PC-9 (cell line): ENCODE results near the gene EXD3.
"Not testable (repeated sequence)": the region's sequence is repeated elsewhere in the genome, so short reads cannot be mapped to it uniquely, and the experiment has no call there.

Source experiments
- CTCF ChIP-seq: fragments of 200-600 bp; sonication (generic); conservative IDR thresholded peaks from 2 replicates; pipeline ENCODE4 v1.6.1; 2017; ENCODE audit warnings: mixed run types, antibody characterized with exemption, mild to moderate bottlenecking, moderate library complexity
- EZH2 ChIP-seq: fragments of 200-600 bp; sonication (generic); IDR thresholded peaks from 2 replicates; pipeline ENCODE4 v1.8.0; 2017; ENCODE audit warnings: antibody characterized with exemption, low read depth

GRCh38 chr9:137450539-137451222 lies 27.7 kb upstream of the EXD3 start:
- TF ChIP-seq CTCF, EZH2: not testable (repeated sequence)
